Panc1 (cell line): ENCODE measurements around the gene PDE1C.

Experiments
- SIN3A ChIP-seq: IDR thresholded peaks from 2 replicates; pipeline ENCODE4 v1.6.1; 2012; ENCODE audit warnings: low read depth, mild to moderate bottlenecking, low read length, moderate library complexity, borderline replicate concordance; ENCODE audit not compliant: insufficient read depth
- TF ChIP-seq, protein P1 (sequence below): fragments of 450-650 bp; IDR thresholded peaks from 2 replicates; pipeline ENCODE4 v1.5.1; 2017; ENCODE audit warnings: mild to moderate bottlenecking

DNA sequence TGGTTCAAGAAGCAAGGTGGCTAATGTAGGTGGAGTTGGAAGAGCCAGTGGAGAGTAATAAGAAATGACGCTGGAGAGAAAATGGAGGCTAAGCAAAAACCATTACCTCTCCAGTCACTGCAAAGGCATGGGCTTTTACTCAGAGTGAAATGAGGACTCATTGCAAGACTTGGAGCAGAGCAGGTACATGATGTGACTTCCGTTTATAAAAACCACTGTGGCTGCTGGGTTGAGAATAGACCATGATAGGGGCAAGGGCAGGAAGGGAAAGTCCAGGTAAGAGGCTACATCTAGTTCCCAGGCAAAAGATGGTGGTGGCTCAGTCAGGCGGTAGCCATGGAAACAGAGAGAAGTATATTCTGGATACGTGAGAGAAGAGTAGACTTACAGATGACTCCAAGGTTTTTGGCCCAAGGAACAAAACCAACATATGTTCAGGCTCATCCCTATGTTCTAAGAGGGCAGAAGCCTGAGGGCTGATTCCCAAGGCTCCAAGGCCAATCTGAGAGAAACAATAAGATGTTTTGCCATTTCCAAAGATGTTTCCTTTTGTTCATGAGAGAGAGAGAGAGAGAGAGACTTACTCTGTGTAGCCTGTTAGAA lies 21.5 kb upstream of the PDE1C start:
- TF ChIP-seq, protein P1, sequence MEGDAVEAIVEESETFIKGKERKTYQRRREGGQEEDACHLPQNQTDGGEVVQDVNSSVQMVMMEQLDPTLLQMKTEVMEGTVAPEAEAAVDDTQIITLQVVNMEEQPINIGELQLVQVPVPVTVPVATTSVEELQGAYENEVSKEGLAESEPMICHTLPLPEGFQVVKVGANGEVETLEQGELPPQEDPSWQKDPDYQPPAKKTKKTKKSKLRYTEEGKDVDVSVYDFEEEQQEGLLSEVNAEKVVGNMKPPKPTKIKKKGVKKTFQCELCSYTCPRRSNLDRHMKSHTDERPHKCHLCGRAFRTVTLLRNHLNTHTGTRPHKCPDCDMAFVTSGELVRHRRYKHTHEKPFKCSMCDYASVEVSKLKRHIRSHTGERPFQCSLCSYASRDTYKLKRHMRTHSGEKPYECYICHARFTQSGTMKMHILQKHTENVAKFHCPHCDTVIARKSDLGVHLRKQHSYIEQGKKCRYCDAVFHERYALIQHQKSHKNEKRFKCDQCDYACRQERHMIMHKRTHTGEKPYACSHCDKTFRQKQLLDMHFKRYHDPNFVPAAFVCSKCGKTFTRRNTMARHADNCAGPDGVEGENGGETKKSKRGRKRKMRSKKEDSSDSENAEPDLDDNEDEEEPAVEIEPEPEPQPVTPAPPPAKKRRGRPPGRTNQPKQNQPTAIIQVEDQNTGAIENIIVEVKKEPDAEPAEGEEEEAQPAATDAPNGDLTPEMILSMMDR, result no peak
- no peak for TF ChIP-seq SIN3A
